Hepatocyte (in vitro differentiated cells): ENCODE data around the gene AMFR.

ENCODE experiments used
- CTCF ChIP-seq: fragments of 200-600 bp; sonication (generic); IDR thresholded peaks from 2 replicates; pipeline ENCODE4 v1.5.1; 2016; ENCODE audit warnings: antibody characterized with exemption, mild to moderate bottlenecking; ENCODE audit not compliant: poor library complexity
- EZH2 ChIP-seq: fragments of 200-600 bp; sonication (generic); IDR thresholded peaks from 2 replicates; pipeline ENCODE4 v1.6.1; 2016; ENCODE audit warnings: antibody characterized with exemption, mild to moderate bottlenecking, borderline replicate concordance
- EZH2phosphoT487 ChIP-seq: fragments of 200-600 bp; sonication (generic); IDR thresholded peaks from one replicate; pipeline ENCODE4 v1.6.1; 2018; ENCODE audit warnings: antibody characterized with exemption, mild to moderate bottlenecking, low read depth, moderate library complexity; ENCODE audit not compliant: unreplicated experiment, severe bottlenecking

GRCh38 chr16:56363181-56363716, 62.1 kb downstream of the AMFR start:
- no peak for TF ChIP-seq CTCF
- no peak for TF ChIP-seq EZH2phosphoT487
- TF ChIP-seq EZH2: no peak
